Stimulated activated CD8-positive, alpha-beta memory T cell treated with anti-CD3 and anti-CD28 coated beads, Interleukin-12 subunit alpha, Interleukin-12 subunit beta, amount 100 ng/mL, for 1 hour (primary cell): ENCODE results near the gene DMRT3.
"Not testable (repeated sequence)": the region's sequence is repeated elsewhere in the genome, so short reads cannot be mapped to it uniquely, and the experiment has no call there.

ENCODE experiments used
- DNase-seq: peaks from one replicate; pipeline ENCODE4 v3.0.0-alpha.2; 2020; ENCODE audit warnings: low read depth

Gene DMRT3

GRCh38 chr9:998299-999110, 22.1 kb downstream of the DMRT3 start:
- DNase-seq = not testable (repeated sequence)

DNA sequence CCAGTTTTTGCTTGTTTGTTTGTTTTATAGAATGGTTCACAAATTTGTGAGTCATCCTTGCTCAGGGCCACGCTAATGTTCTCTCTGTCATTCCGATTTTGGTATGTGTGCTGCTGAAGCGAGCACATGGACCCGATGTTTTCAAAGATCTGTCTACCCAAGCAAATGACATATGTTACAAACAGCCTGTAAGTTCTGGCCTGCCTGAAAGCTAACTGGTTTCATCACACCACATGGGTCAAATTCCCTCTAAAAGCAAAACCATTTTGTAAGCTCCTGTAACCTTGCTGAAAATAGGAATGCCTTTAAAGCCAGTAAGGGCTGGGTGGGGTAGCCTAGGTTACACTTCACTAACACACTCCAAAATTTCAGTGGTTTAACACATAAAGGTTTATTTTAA, 25.4 kb downstream of the DMRT3 start:
- no peak for DNase-seq

- no peak for DNase-seq
Measured at GRCh38 chr9:1002678-1003077, 26.2 kb downstream of the DMRT3 start.

DNA sequence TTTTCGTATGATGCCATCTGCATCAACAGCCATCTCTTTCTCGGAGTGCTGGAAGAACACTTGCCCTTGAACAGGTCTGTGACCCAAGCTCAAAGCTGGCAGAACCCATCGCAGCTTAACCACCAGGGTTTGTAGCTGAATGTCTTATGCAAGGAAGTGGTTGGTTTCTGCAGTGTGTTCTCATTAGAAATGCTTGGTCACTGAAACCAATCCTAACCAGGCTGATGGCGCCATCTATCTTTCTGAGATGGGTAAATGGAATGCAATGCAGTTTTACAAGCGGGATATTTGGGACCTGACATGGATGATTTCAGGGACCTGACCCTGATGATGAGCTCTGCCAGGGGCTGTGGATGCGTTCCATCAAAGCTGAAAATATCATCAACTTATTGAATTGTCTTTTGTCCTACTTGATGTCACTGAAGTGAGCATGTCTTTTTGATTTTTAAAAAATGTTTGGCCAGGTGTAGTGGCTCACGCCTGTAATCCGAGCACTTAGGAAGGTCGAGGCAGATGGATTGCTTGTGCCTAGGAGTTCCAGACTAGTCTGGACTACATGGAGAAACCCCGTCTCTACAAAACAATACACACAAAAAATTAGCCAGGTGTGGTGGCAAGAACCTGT, 28.7 kb downstream of the DMRT3 start:
- no peak for DNase-seq

DNA sequence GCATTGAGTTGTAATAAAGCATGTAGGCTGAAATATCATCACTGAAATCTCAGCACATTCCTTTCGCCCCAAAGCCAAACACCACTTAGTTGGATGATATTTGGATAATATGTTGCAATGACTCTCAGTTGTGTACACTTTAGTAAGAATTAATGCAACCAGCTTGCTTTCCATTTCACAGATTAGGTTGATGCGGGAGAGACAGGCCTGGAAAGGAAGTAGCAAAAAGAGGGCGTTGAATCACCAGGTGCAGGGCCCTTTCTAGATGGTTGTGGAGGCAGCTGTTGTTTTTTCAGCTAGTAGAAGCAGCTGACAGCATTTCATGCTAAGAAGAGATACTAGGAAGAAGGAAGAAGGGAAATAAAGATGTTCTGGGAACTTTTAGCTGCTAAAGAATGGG, 30.9 kb downstream of the DMRT3 start:
- DNase-seq = no peak

- no peak for DNase-seq
Measured at GRCh38 chr9:1008216-1008615, 31.8 kb downstream of the DMRT3 start.

DNA sequence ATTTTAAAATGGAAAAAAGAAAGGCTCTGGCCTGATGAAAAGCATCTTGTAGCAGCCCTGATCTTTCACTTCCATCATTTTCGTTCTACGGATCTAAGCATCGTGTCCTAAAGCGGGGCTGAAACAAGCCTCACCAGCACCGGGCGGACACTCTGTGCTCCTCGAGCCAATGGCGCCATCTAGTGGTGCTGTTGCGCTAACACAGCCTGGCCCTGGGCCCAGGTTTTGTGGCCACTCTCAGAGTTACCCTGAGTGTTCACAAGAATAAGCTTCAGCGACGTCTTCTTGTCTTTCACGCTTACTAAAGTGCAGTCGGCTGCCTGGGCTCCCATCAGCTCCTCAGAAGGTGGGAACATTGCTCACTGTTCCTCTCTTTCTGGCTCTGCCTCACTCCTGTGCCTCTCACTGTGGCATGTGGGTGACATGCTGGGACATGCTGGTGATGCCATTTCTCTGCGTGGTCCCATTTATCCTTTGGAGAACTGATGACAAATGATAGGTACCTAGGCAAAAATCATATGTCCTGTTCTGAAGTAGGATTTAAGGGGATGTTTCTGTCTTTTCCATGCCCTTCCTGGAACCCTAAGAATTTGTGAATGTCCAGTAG, 32.7 kb downstream of the DMRT3 start:
- DNase-seq = peak; percentile 59

- no peak for DNase-seq
Measured at GRCh38 chr9:1013021-1013420, 36.6 kb downstream of the DMRT3 start.

DNA sequence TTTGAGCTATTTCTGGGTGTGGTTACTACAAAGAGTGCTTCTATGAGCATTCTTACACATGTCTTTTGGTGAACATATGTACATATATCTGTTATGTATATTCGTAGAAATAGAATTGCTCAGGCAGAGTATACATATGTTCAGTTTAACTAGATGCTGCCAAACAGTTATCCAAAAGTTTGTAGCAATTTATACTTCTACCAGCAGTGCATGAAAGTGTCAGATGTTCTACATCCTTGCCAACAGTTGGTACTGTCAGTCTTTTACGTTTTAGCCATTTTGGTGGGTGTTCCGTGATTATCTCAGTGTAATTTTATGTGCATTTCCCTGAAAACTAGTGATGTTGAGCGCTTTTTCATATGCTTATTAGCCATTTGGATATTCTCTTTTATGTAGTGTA, 37.8 kb downstream of the DMRT3 start:
- no peak for DNase-seq

DNA sequence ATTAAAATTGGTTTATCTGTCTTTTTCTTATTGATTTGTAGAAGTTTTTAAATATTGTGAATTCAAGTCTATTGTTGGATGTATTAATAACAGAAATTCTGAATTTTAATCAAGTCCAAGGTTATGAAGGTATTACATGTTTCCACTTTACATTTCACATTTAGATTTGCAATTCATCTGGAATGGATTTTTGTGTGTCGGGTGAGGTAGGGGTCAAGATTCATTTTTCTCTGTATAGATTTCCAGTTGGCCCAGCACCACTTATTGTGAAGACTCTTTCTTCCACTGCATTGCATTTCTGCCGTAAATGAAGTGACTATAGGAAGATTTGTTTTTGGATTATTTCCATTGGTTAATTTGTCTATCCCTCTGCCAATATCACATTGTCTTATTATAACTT, 38.2 kb downstream of the DMRT3 start:
- no peak for DNase-seq

GRCh38 chr9:1018121-1018520, 41.7 kb downstream of the DMRT3 start:
- DNase-seq = no peak

GRCh38 chr9:1024112-1024511, 47.7 kb downstream of the DMRT3 start:
- no peak for DNase-seq

DNA sequence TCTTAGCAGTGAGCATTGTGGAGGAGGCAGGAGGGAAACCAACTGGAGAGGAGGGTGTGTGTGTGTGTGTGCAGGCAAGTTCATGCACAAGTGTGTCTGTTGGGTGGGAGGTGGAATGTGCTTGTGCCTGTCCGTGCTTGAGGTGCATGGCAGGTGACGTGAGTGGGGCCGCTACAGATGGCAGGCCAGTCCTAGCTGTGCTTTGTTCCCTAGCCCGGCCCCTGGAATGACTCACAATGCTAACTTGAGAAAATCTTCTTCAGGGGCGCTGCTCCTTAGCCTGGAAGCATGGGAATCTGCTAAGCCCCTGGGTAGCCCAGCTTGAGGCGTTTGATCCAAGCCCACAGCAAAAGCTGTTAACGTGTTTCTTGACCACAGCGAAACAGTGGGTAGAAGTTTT, 48.7 kb downstream of the DMRT3 start:
- no peak for DNase-seq

- no peak for DNase-seq
Measured at GRCh38 chr9:1026219-1026618, 49.8 kb downstream of the DMRT3 start.

- DNase-seq = no peak
Measured at GRCh38 chr9:1028501-1029190, 52.2 kb downstream of the DMRT3 start.

DNA sequence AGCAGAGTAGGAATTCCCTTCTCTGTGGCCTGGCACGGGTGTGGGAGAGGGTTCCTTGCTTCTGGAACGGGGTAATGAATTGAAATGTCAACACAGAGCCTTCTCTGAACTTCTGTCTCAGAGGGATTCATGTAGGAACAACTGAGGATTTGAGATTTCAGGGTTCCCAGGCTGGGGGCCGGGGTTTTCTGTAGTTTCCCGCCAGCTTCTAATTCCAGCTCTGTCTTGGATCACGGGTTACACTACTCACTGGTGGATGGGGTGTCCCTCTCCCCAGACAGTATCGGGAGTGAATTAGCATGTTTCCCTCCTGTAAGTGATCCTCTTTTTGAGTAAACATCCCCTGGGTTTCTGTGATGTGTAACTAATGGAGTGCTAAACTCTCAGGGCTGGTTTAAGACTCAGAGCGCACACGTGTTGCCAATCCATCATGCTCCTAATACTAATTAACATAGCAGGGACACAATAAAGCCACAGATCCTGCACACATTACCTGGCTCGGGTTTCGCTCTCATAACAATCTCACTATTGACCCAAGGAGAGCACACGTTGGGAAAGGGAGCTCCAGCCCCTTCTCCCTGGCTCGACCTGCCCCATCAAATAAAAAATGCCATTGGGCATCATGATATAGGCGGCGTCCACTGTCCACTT, 55.6 kb downstream of the DMRT3 start:
- DNase-seq = no peak

GRCh38 chr9:1034271-1034670, 57.8 kb downstream of the DMRT3 start:
- no peak for DNase-seq

- DNase-seq = no peak
Measured at GRCh38 chr9:1039589-1039988, 63.1 kb downstream of the DMRT3 start.
